Measurements from ENCODE around the gene UNC50.

GRCh38 chr2:98658816-98659490, 50.6 kb downstream of the UNC50 start:
- no peak for TF ChIP-seq CTCF (IDR thresholded peaks at IDR 0.05)
- no peak for TF ChIP-seq POLR2A (IDR thresholded peaks at IDR 0.05)

Data from body of pancreas (tissue), 4 donors.